NCI-H2107 treated with DMSO at 0.1 percent for 48 hours (cell line): ENCODE measurements around the gene SPPL3.
A peak's percentile ranks its signal among the peaks of the same experiment; 100 is the strongest.

ENCODE experiments used
- DNase-seq: peaks from one replicate; lab custom pipeline; 2025; ENCODE audit not compliant: unreplicated experiment; lab: John Stamatoyannopoulos, UW

Gene SPPL3

GRCh38 chr12:120822832-120823503 lies 81.2 kb downstream of the SPPL3 start:
- peak; percentile 98 for DNase-seq

- no peak for DNase-seq
Measured at GRCh38 chr12:120821878-120822277, 82.3 kb downstream of the SPPL3 start.

DNA sequence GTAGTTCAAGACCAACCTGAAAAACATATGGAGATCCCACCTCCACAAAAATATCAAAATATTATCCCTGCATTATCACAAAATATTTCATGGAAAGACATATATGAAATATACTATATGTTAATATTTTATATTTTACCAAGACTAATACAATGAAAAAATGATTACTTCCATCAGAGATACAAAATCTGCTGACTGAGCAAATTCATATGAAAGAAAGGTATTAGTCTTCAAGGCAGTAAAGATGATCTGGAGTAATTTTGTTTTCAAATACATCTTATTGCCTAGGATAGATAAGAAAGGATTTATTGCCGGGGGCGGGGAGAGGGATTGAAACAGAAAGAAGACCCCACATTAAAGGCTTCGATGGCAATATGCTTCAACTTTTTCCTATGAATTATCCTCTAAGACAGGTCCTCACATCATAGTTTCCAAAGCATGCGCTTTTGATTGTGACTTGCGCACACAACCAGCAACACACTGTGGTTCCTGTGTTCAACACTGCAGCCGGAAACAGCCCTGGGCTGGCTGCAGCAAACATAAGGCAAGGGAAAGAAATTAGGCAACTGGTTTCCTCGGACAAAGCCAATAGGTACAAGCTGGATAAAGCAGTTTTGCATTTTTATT lies 83.2 kb downstream of the SPPL3 start:
- no peak for DNase-seq

DNA sequence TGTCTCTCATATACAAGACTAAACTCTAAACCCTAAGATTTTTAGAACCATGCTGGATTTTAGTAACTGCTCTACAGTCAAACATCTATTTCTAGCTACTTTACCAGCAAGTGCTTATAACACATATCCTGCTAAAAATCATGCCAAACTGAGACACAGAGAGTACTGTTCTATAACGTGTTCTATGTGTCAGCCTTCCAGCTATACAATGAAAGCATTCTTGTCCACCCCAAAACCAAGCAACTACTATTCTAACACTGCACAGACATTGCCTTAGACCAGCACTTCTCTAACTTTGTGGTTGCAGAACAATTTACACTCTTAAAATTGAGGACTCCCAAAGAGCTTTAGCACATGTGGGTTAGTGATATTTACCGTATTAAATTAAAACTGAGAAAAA lies 85.7 kb downstream of the SPPL3 start:
- no peak for DNase-seq

DNA sequence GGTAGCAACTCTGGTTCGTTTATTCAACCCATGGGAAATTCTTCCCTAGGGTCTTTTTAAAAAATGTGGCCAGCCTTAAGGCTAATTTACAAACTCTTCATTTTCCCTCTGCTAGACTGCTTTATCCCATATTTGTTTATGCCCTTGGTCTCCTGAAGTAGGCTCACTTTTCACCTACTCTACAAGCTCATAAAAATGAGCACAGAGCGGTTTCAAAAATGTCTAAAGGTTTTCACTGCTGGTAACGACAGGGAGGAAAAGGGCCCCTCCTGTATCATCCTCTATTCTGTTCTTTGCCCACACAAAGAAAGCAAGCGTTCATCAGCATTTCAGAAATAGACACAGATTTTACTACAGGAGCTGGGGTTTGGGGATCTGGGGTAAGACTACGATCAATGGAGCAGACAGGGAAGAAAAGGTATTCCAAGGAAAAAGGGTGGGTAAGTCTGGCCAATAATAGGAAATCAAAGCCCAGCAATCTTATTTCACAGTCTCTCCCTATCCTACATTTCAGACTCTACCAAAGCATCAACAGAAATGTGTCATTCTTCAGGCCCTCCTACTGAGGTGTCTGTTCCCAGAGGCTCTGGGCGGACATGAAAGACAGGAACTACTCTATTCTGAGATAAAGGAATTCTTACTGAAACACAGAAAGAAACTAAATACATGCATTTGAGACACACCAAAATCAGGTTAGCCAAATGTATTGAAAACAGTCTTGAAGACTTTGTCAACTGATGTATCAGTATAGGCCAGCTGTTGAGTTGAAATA lies 86.4 kb downstream of the SPPL3 start:
- peak; percentile 14 for DNase-seq

GRCh38 chr12:120816363-120816762 lies 87.8 kb downstream of the SPPL3 start:
- DNase-seq, result no peak

DNA sequence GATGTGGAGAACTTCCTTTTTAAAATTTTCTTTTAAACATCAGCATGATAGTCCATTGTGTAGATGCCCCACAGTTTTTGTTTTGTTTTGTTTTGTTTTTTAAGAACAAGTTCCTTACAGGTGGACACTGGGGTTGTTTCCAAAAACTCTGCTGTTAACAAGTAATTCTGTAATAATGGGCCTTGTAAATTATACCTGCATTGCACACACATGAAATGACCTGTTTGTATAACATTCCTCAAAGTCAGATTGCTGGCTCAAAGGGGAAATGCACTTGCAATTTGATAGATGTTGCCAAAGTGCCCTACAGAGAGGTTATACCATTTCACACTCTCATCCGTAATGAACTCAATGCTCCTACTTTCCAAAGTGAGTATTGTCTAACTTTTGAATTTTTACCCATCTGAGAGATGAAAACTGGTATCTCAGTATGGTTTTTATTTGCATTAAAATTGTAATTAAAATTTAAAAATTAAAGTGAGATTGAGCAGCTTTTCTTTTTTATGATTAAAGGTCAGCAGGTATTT lies 89.2 kb downstream of the SPPL3 start:
- DNase-seq, result no peak

GRCh38 chr12:120814203-120814902 lies 89.8 kb downstream of the SPPL3 start:
- DNase-seq, result no peak

- DNase-seq, result no peak
Measured at GRCh38 chr12:120813588-120814153, 90.5 kb downstream of the SPPL3 start.

GRCh38 chr12:120810021-120810420 lies 94.1 kb downstream of the SPPL3 start:
- DNase-seq, result no peak

GRCh38 chr12:120804428-120804827 lies 99.7 kb downstream of the SPPL3 start:
- DNase-seq, result no peak

GRCh38 chr12:120801146-120801545 lies 103.0 kb downstream of the SPPL3 start:
- no peak for DNase-seq

- no peak for DNase-seq
Measured at GRCh38 chr12:120800665-120801064, 103.5 kb downstream of the SPPL3 start.

DNA sequence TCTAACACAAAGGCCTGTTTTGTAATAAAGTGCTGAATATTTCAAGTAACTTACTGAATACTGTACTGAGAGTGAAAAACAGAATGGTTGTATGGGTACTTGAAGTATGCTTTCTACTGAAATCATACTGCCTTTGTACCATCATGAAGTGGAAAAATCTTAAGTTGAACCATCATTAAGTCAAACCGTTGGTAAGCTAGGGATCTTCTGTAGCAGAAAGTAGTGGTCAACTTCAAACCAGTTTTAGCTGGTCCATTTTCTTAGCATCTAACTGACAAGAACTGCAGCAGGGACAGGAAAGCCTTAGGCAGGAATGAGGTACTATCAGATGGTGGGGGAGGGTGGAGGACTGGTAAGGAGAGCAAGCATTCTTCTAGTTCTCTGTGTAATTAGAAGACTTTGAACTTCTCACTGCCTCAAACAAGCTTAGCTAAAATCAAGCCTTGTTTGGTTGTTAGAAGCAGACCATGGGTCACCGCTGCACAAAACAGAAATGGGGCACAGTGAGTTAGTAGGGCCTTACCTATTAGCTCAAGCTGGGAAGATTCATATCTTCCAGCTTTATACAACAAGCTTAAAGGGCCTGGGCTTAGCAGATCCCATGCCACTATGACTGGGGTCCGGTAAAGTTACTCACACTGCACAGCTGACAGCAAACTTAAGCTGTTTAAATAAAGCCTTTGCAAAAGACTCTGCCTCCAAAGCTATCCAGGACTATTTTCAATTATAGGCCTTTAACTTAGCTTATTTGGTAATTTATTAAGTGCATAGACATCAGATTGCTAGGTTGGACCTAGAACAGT lies 104.7 kb downstream of the SPPL3 start:
- DNase-seq, result no peak

GRCh38 chr12:120798696-120799095 lies 105.5 kb downstream of the SPPL3 start:
- peak; percentile 49 for DNase-seq

DNA sequence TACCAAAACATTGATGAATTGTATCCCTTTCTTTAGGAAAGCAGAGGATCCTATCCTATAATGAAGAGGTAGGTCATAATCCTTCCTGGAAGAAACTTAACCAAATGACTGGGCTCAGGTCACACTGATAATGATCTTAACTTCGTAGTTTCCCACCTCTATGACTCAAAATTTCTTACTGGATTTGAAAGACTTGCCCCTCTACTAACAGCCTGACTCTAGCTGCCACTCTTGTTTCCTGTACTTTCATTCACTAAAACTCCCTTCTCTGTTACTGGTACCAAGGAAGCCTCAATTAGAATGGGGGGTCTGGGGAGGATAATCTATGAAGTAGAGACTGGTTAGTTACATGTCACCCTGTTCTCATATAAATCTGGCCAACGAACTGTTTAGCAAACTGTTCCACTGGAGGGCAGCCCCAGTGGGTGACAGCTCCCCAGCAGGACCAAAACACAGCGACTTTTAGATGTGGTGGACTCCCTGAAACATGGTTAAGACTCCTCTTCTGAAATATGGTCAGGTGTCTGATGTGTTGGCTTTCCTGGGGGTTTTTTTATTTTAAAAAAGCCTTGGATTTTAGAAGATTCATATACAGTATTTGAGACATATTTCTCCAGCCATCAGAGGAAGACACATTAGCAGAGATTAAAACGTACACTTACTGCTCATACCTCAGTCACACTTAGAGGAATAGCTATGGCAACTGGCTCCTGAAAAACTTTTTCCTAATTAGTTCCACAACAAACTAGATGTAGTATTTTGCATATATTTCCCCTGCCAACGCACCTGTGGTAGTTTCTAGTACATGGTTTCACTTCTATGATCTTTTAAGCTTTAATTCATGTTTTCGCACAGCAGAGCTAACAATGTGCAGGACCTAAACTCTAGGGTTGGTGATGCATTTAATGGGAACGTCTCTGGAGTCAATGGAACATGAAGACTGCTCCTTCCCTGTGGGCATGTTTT lies 106.2 kb downstream of the SPPL3 start:
- DNase-seq, result no peak

GRCh38 chr12:120795441-120796178 lies 108.5 kb downstream of the SPPL3 start:
- DNase-seq, result no peak

DNA sequence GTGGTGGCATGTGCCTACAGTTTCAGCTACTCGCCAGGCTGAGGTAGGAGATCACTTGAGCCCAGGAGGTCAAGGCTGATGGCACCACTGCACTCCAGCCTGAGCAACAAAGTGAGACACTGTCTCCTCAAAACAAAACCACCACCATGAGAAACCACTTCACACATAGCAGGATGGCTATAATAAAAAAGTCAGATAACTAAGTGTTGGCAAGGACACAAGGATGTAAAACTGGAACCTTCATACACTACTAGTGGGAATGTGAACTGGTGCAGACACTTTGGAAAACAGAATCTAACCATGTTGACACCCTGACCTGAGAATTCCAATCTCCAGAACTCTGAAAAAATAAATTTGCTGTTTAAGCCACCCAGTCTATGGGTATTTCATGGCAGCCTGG lies 110.8 kb downstream of the SPPL3 start:
- no peak for DNase-seq
